Measurements from ENCODE around the gene CACHD1.
"Not testable (repeated sequence)": the region's sequence is repeated elsewhere in the genome, so short reads cannot be mapped to it uniquely, and the experiment has no call there.

CACHD1 gene

GRCh38 chr1:64495878-64496277 lies 25.9 kb downstream of the CACHD1 start:
- peaks cover 2% of the 10 kb centered on the region for H3K27me3 Mint-ChIP-seq
- H3K4me1 Mint-ChIP-seq (ENCODE audit: low read depth): no peaks in the 10 kb centered on the region
- H3K4me3 Mint-ChIP-seq: no peak overlapping the region
- no peak overlapping the region for H3K27ac Mint-ChIP-seq
- intact Hi-C loops (cut with micrococcal nuclease): no loop called here
- H3K9me3 Mint-ChIP-seq: no peaks in the 10 kb centered on the region
- no peaks in the 10 kb centered on the region for H3K36me3 Mint-ChIP-seq (ENCODE audit: low read depth)

- intact Hi-C loops (cut with micrococcal nuclease): no loop called here
- no peak overlapping the region for H3K27ac Mint-ChIP-seq
- H3K4me3 Mint-ChIP-seq: no peak overlapping the region
- no peaks in the 10 kb centered on the region for H3K27me3 Mint-ChIP-seq
- no peaks in the 10 kb centered on the region for H3K4me1 Mint-ChIP-seq (ENCODE audit: low read depth)
- H3K36me3 Mint-ChIP-seq (ENCODE audit: low read depth): no peaks in the 10 kb centered on the region
- no peaks in the 10 kb centered on the region for H3K9me3 Mint-ChIP-seq
Measured at GRCh38 chr1:64496606-64497005, 26.7 kb downstream of the CACHD1 start.

- Mint-ChIP-seq H3K36me3 (ENCODE audit: low read depth) (no peaks in the 10 kb centered on the region), H3K27me3 (no peaks in the 10 kb centered on the region), H3K4me3 (no peak overlapping the region), H3K4me1 (ENCODE audit: low read depth) (no peaks in the 10 kb centered on the region), H3K27ac (no peak overlapping the region), H3K9me3 (no peaks in the 10 kb centered on the region)
- intact Hi-C loops (cut with micrococcal nuclease): no loop called here
Measured at GRCh38 chr1:64497088-64497883, 27.4 kb downstream of the CACHD1 start.

GRCh38 chr1:64498325-64498724 lies 28.4 kb downstream of the CACHD1 start:
- intact Hi-C loops (cut with micrococcal nuclease): no loop called here
- Mint-ChIP-seq H3K9me3 (no peaks in the 10 kb centered on the region), H3K4me3 (no peak overlapping the region), H3K27ac (no peak overlapping the region), H3K27me3 (no peaks in the 10 kb centered on the region), H3K36me3 (ENCODE audit: low read depth) (no peaks in the 10 kb centered on the region), H3K4me1 (ENCODE audit: low read depth) (no peaks in the 10 kb centered on the region)

- intact Hi-C loops (cut with micrococcal nuclease): no loop called here
- H3K4me1 Mint-ChIP-seq (ENCODE audit: low read depth): no peaks in the 10 kb centered on the region
Measured at GRCh38 chr1:64499011-64499410, 29.1 kb downstream of the CACHD1 start.

GRCh38 chr1:64499966-64500365 lies 30.0 kb downstream of the CACHD1 start:
- no peaks in the 10 kb centered on the region for H3K9me3 Mint-ChIP-seq

More at GRCh38 chr1:64499011-64499410, 29.1 kb downstream of the CACHD1 start:
- no peak overlapping the region for H3K27ac Mint-ChIP-seq
- no peaks in the 10 kb centered on the region for H3K9me3 Mint-ChIP-seq
- H3K36me3 Mint-ChIP-seq (ENCODE audit: low read depth): no peaks in the 10 kb centered on the region
- H3K4me3 Mint-ChIP-seq: no peak overlapping the region
- H3K27me3 Mint-ChIP-seq: no peaks in the 10 kb centered on the region

GRCh38 chr1:64502083-64502482 lies 32.2 kb downstream of the CACHD1 start:
- Mint-ChIP-seq H3K36me3 (ENCODE audit: low read depth) (no peaks in the 10 kb centered on the region), H3K9me3 (no peaks in the 10 kb centered on the region), H3K4me1 (ENCODE audit: low read depth) (peaks cover 6% of the 10 kb centered on the region), H3K27ac (no peak overlapping the region), H3K4me3 (no peak overlapping the region), H3K27me3 (peaks cover 7% of the 10 kb centered on the region)
- intact Hi-C loops (cut with micrococcal nuclease): no loop called here

More at GRCh38 chr1:64499966-64500365, 30.0 kb downstream of the CACHD1 start:
- H3K36me3 Mint-ChIP-seq (ENCODE audit: low read depth): no peaks in the 10 kb centered on the region
- no peak overlapping the region for H3K4me3 Mint-ChIP-seq
- intact Hi-C loops (cut with micrococcal nuclease): no loop called here
- H3K27me3 Mint-ChIP-seq: peaks cover 1% of the 10 kb centered on the region
- no peak overlapping the region for H3K27ac Mint-ChIP-seq
- no peaks in the 10 kb centered on the region for H3K4me1 Mint-ChIP-seq (ENCODE audit: low read depth)

GRCh38 chr1:64502931-64503330 lies 33.0 kb downstream of the CACHD1 start:
- no peak overlapping the region for H3K4me3 Mint-ChIP-seq
- H3K9me3 Mint-ChIP-seq: no peaks in the 10 kb centered on the region
- intact Hi-C loops (cut with micrococcal nuclease): no loop called here
- peaks cover 6% of the 10 kb centered on the region for H3K4me1 Mint-ChIP-seq (ENCODE audit: low read depth)
- H3K27me3 Mint-ChIP-seq: peaks cover 12% of the 10 kb centered on the region
- no peak overlapping the region for H3K27ac Mint-ChIP-seq
- H3K36me3 Mint-ChIP-seq (ENCODE audit: low read depth): no peaks in the 10 kb centered on the region

GRCh38 chr1:64505232-64505943 lies 35.5 kb downstream of the CACHD1 start:
- no peaks in the 10 kb centered on the region for H3K36me3 Mint-ChIP-seq (ENCODE audit: low read depth)
- H3K27ac Mint-ChIP-seq: peak overlapping the region; percentile 77
- H3K4me1 Mint-ChIP-seq (ENCODE audit: low read depth): peaks cover 8% of the 10 kb centered on the region
- peaks cover 12% of the 10 kb centered on the region for H3K27me3 Mint-ChIP-seq
- H3K4me3 Mint-ChIP-seq: peak overlapping the region; percentile 82
- no peaks in the 10 kb centered on the region for H3K9me3 Mint-ChIP-seq
- intact Hi-C loops (cut with micrococcal nuclease): no loop called here

- Mint-ChIP-seq H3K4me3 (peak overlapping the region; percentile 82), H3K27me3 (peaks cover 12% of the 10 kb centered on the region), H3K4me1 (ENCODE audit: low read depth) (peaks cover 15% of the 10 kb centered on the region), H3K36me3 (ENCODE audit: low read depth) (no peaks in the 10 kb centered on the region), H3K27ac (peak overlapping the region; percentile 77), H3K9me3 (no peaks in the 10 kb centered on the region)
- intact Hi-C loops (cut with micrococcal nuclease): no loop called here
Measured at GRCh38 chr1:64505944-64506655, 36.2 kb downstream of the CACHD1 start.

- H3K9me3 Mint-ChIP-seq: no peaks in the 10 kb centered on the region
- H3K4me3 Mint-ChIP-seq: no peak overlapping the region
- intact Hi-C loops (cut with micrococcal nuclease): no loop called here
- peaks cover 12% of the 10 kb centered on the region for H3K27me3 Mint-ChIP-seq
- peaks cover 32% of the 10 kb centered on the region for H3K4me1 Mint-ChIP-seq (ENCODE audit: low read depth)
- H3K36me3 Mint-ChIP-seq (ENCODE audit: low read depth): no peaks in the 10 kb centered on the region
- H3K27ac Mint-ChIP-seq: no peak overlapping the region
Measured at GRCh38 chr1:64508629-64509028, 38.7 kb downstream of the CACHD1 start.

- H3K9me3 Mint-ChIP-seq: no peaks in the 10 kb centered on the region
- peaks cover 32% of the 10 kb centered on the region for H3K4me1 Mint-ChIP-seq (ENCODE audit: low read depth)
- intact Hi-C loops (cut with micrococcal nuclease): loop anchor here (5.0 to 10.0 kb wide), 2 partner anchors 314 to 491 kb away; no protein-coding TSS in a partner anchor
- peaks cover 6% of the 10 kb centered on the region for H3K27me3 Mint-ChIP-seq
- H3K4me3 Mint-ChIP-seq: no peak overlapping the region
- no peaks in the 10 kb centered on the region for H3K36me3 Mint-ChIP-seq (ENCODE audit: low read depth)
- peak overlapping the region; percentile 27 for H3K27ac Mint-ChIP-seq
Measured at GRCh38 chr1:64511044-64511443, 41.1 kb downstream of the CACHD1 start.

- intact Hi-C loops (cut with micrococcal nuclease): loop anchor here (5.0 to 10.0 kb wide), 2 partner anchors 313 to 490 kb away; no protein-coding TSS in a partner anchor
Measured at GRCh38 chr1:64512206-64512605, 42.3 kb downstream of the CACHD1 start.

GRCh38 chr1:64513545-64513944 lies 43.6 kb downstream of the CACHD1 start:
- no peak overlapping the region for H3K27ac Mint-ChIP-seq
- H3K4me3 Mint-ChIP-seq: no peak overlapping the region
- intact Hi-C loops (cut with micrococcal nuclease): loop anchor here (5.0 to 10.0 kb wide), 2 partner anchors 311 to 489 kb away; no protein-coding TSS in a partner anchor
- H3K27me3 Mint-ChIP-seq: no peaks in the 10 kb centered on the region
- H3K4me1 Mint-ChIP-seq (ENCODE audit: low read depth): peaks cover 31% of the 10 kb centered on the region
- H3K9me3 Mint-ChIP-seq: no peaks in the 10 kb centered on the region
- no peaks in the 10 kb centered on the region for H3K36me3 Mint-ChIP-seq (ENCODE audit: low read depth)

More at GRCh38 chr1:64512206-64512605, 42.3 kb downstream of the CACHD1 start:
- H3K36me3 Mint-ChIP-seq (ENCODE audit: low read depth); H3K27me3 Mint-ChIP-seq; H3K9me3 Mint-ChIP-seq; H3K4me3 Mint-ChIP-seq: not testable (repeated sequence)
- peak overlapping the region; percentile 41 for H3K27ac Mint-ChIP-seq
- H3K4me1 Mint-ChIP-seq (ENCODE audit: low read depth): peaks cover 31% of the 10 kb centered on the region
